Activated CD4-positive, alpha-beta T cell treated with anti-CD3 and anti-CD28 coated beads for 36 hours (primary cell): Measurements from ENCODE around the gene UCN2. TPM values are rescaled to one million over a fixed set of nuclear protein-coding genes. Genes with fewer than 3 reads are reported as not detected.

Source experiments
- ATAC-seq: fragments of 200-7000 bp; cut with Tn5 transposase; one replicate; pipeline ENCODE4 v1.10.0; 2021; ENCODE audit warnings: mild to moderate bottlenecking, moderate library complexity
- CTCF ChIA-PET: fragments of 350-600 bp; sonication (Branson Sonifier 250); formaldehyde crosslinking; loops from one replicate; lab custom pipeline; 2021; ENCODE audit warnings: antibody characterized with exemption; lab: Charles Lee
- POLR2A ChIA-PET: fragments of 350-600 bp; sonication (Branson Sonifier 250); formaldehyde crosslinking; loops from one replicate; lab custom pipeline; 2021; ENCODE audit warnings: antibody characterized with exemption, inconsistent platforms; lab: Charles Lee
- DNase-seq: peaks from one replicate; pipeline ENCODE4 v3.0.0-alpha.2; 2020
- H3K27ac Mint-ChIP-seq: one replicate; pipeline ENCODE4 v1.8.0; 2021; ENCODE audit warnings: mixed read lengths
- H3K27me3 Mint-ChIP-seq: one replicate; pipeline ENCODE4 v1.8.0; 2021; ENCODE audit warnings: mixed read lengths
- H3K36me3 Mint-ChIP-seq: one replicate; pipeline ENCODE4 v1.8.0; 2021; ENCODE audit warnings: low read depth, mixed read lengths
- H3K4me1 Mint-ChIP-seq: one replicate; pipeline ENCODE4 v1.8.0; 2021; ENCODE audit warnings: mixed read lengths
- H3K4me3 Mint-ChIP-seq: one replicate; pipeline ENCODE4 v1.8.0; 2021; ENCODE audit warnings: mild to moderate bottlenecking, moderate library complexity, mixed read lengths
- H3K9me3 Mint-ChIP-seq: one replicate; pipeline ENCODE4 v1.8.0; 2021; ENCODE audit warnings: low read depth, mixed read lengths
- intact Hi-C, 2 experiments: fragments of 100-400 bp; cut with DNase I in 1 of 2; cut with micrococcal nuclease in 1 of 2; formaldehyde crosslinking; loops; one replicate each; pipeline versions ENCODE4 v1.14.2 to v1.15.1; 2022 to 2024; cut with DNase I, micrococcal nuclease
- total RNA-seq, 2 experiments: library from RNA; stranded (reverse); gene quantifications; one replicate each; pipeline ENCODE4 v1.2.3, GENCODE V29; 2021

The UCN2 gene
- total RNA-seq, 2 experiments from 2014 or later = not detected

GRCh38 chr3:48567500-48567899 lies 3.9 kb upstream of the UCN2 start:
- no peak for DNase-seq
- no peak for ATAC-seq
- ChIA-PET CTCF (interaction anchor here (0.7 to 1.1 kb wide), 3 partner anchors 9 to 203 kb away, joined by 3 read pairs; partner anchors contain the start of gene SLC26A6), POLR2A (interaction anchor here (1.2 kb wide), 1 partner anchor 10 kb away, joined by 4 read pairs; no protein-coding TSS in a partner anchor)
- Mint-ChIP-seq H3K9me3 (no peaks in the 10 kb centered on the region), H3K4me1 (peaks cover 3% of the 10 kb centered on the region), H3K27me3 (no peaks in the 10 kb centered on the region), H3K4me3 (no peak overlapping the region), H3K36me3 (no peaks in the 10 kb centered on the region), H3K27ac (no peak overlapping the region)
- intact Hi-C loops = no loop called here

DNA sequence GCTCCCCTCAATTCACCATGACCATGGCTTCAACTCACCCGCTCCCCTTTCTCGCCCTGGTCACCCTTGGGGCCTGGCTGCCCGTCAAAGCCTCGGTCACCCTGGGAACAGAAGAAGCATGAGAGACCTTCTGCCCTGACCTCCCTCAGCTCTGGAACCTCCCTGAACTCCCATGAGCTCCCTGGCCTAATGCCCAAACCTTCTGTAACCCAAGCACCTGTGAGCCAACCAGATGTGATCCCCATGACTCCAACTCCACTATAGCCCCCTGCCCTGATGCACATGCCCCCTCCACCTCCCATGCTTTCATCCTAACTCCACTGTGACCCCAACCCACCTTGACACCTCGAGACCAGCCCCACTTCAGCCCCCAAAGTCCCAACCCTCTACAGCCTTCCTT lies 3.5 kb upstream of the UCN2 start:
- H3K36me3 Mint-ChIP-seq = no peaks in the 10 kb centered on the region
- no peaks in the 10 kb centered on the region for H3K9me3 Mint-ChIP-seq
- H3K4me3 Mint-ChIP-seq = no peak overlapping the region
- DNase-seq = no peak
- ATAC-seq = no peak
- no peaks in the 10 kb centered on the region for H3K27me3 Mint-ChIP-seq
- CTCF ChIA-PET = interaction anchor here (0.9 to 1.1 kb wide), 2 partner anchors 8 to 69 kb away, joined by 3 read pairs; partner anchors contain the start of gene SLC26A6
- H3K4me1 Mint-ChIP-seq = peaks cover 3% of the 10 kb centered on the region
- intact Hi-C loops = no loop called here
- POLR2A ChIA-PET = interaction anchor here (1.2 kb wide), 1 partner anchor 11 kb away, joined by 4 read pairs; no protein-coding TSS in a partner anchor
- H3K27ac Mint-ChIP-seq = no peak overlapping the region

GRCh38 chr3:48566401-48566760 lies 2.8 kb upstream of the UCN2 start:
- POLR2A ChIA-PET = interaction anchor here (1.2 kb wide), 1 partner anchor 11 kb away, joined by 4 read pairs; no protein-coding TSS in a partner anchor
- intact Hi-C loops = no loop called here
- DNase-seq (no peak), ATAC-seq (no peak)
- CTCF ChIA-PET = interaction anchor here (0.9 kb wide), 1 partner anchor 69 kb away, joined by 3 read pairs; the partner anchor contains the start of gene SLC26A6
- H3K4me1 Mint-ChIP-seq = peaks cover 3% of the 10 kb centered on the region
- H3K9me3 Mint-ChIP-seq = no peaks in the 10 kb centered on the region
- H3K36me3 Mint-ChIP-seq = no peaks in the 10 kb centered on the region
- H3K27ac Mint-ChIP-seq = no peak overlapping the region
- H3K27me3 Mint-ChIP-seq = no peaks in the 10 kb centered on the region
- no peak overlapping the region for H3K4me3 Mint-ChIP-seq

GRCh38 chr3:48565591-48566400 lies 2.2 kb upstream of the UCN2 start:
- Mint-ChIP-seq H3K27me3 (no peaks in the 10 kb centered on the region), H3K36me3 (no peaks in the 10 kb centered on the region), H3K9me3 (no peaks in the 10 kb centered on the region), H3K27ac (peak overlapping the region; percentile 17), H3K4me1 (peaks cover 3% of the 10 kb centered on the region), H3K4me3 (no peak overlapping the region)
- DNase-seq (peak; percentile 36), ATAC-seq (peak; percentile 33)
- intact Hi-C loops = no loop called here
- POLR2A ChIA-PET = no interaction called here
- CTCF ChIA-PET = no interaction called here

- ChIA-PET CTCF (no interaction called here), POLR2A (no interaction called here)
- H3K27me3 Mint-ChIP-seq = no peaks in the 10 kb centered on the region
- H3K27ac Mint-ChIP-seq = no peak overlapping the region
- H3K4me3 Mint-ChIP-seq = no peak overlapping the region
- no peaks in the 10 kb centered on the region for H3K9me3 Mint-ChIP-seq
- H3K4me1 Mint-ChIP-seq = peaks cover 3% of the 10 kb centered on the region
- DNase-seq (no peak), ATAC-seq (no peak)
- intact Hi-C loops = no loop called here
- no peaks in the 10 kb centered on the region for H3K36me3 Mint-ChIP-seq
Observed at GRCh38 chr3:48565186-48565585, 1.6 kb upstream of the UCN2 start.

DNA sequence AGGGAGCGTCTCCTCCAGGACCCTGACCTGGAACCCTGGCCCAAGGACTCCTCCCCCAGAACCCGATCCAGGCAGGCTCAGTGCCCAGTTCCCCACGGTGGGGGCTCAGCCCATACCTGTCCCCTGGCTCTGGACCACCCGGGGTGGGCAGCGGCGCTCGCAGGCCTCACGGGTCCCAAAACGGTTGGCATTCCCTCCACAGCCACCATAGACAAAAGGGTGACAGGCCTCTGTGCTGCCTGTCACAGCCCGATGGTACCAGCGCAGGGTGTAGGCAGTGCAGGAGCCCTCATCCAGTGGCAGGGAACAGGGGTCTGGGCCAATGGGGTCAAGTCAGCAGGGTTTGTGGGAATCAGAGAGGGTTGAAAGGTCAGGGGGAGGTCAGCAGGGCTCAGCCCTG lies 1.1 kb upstream of the UCN2 start:
- CTCF ChIA-PET = no interaction called here

GRCh38 chr3:48564022-48564421 lies 441 bp upstream of the UCN2 start:
- peak; percentile 36 for DNase-seq
- Mint-ChIP-seq H3K27ac (no peak overlapping the region), H3K9me3 (no peaks in the 10 kb centered on the region), H3K27me3 (no peaks in the 10 kb centered on the region), H3K36me3 (no peaks in the 10 kb centered on the region), H3K4me1 (peaks cover 3% of the 10 kb centered on the region), H3K4me3 (no peak overlapping the region)
- ChIA-PET POLR2A (no interaction called here), CTCF (no interaction called here)
- no peak for ATAC-seq
- intact Hi-C loops = no loop called here

More for the DNA sequence above, 1.1 kb upstream of the UCN2 start:
- POLR2A ChIA-PET = no interaction called here
- no peaks in the 10 kb centered on the region for H3K27me3 Mint-ChIP-seq
- ATAC-seq (no peak), DNase-seq (no peak)
- H3K4me3 Mint-ChIP-seq = no peak overlapping the region
- no peaks in the 10 kb centered on the region for H3K9me3 Mint-ChIP-seq
- intact Hi-C loops = no loop called here
- H3K4me1 Mint-ChIP-seq = peaks cover 3% of the 10 kb centered on the region
- H3K36me3 Mint-ChIP-seq = no peaks in the 10 kb centered on the region
- no peak overlapping the region for H3K27ac Mint-ChIP-seq

DNA sequence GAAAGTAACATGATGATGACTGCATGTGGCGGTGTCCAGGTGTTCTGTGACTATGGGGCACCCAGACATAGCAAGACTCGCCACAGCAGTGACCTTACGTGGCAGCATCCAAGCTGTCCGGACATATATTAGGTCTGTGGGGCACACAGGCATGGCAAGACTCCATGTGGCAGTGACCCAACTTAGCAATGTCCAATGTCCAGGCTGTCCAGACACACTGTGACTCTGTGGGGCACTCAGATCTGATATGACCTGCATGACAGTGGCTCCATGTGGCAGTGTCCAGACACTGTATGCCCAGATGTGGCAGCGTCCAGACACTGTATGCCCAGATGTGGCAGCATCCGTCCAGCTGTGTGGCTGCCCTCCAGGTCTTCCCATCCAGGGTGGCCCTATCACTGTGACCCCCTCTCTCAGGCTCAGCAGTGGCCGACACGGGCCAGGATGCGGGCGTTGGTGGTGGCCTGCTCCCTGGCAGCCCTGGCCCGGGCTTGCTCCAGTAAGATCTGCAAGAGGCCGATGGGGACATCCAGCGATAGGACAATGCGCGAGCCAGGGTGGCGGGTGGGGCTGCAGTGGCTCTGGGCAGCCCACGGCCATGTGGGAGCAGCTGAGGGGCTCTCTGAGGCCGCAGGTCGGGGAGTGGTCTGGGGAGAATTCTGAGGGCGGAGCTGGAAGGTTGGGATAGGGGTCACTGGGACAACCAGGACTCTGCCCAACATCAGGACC lies 1.1 kb downstream of the UCN2 start:
- H3K4me3 Mint-ChIP-seq = no peak overlapping the region
- no peaks in the 10 kb centered on the region for H3K36me3 Mint-ChIP-seq
- ChIA-PET CTCF (interaction anchor here (1.1 kb wide), 1 partner anchor 126 kb away, joined by 3 read pairs; no protein-coding TSS in a partner anchor), POLR2A (interaction anchor here (0.6 kb wide), 1 partner anchor 426 kb away, joined by 4 read pairs; no protein-coding TSS in a partner anchor)
- H3K9me3 Mint-ChIP-seq = no peaks in the 10 kb centered on the region
- intact Hi-C loops = no loop called here
- peaks cover 9% of the 10 kb centered on the region for H3K4me1 Mint-ChIP-seq
- no peaks in the 10 kb centered on the region for H3K27me3 Mint-ChIP-seq
- ATAC-seq (no peak), DNase-seq (no peak)
- H3K27ac Mint-ChIP-seq = no peak overlapping the region

- H3K9me3 Mint-ChIP-seq = no peaks in the 10 kb centered on the region
- no peak for ATAC-seq
- H3K4me1 Mint-ChIP-seq = peaks cover 9% of the 10 kb centered on the region
- H3K4me3 Mint-ChIP-seq = no peak overlapping the region
- peaks cover 4% of the 10 kb centered on the region for H3K36me3 Mint-ChIP-seq
- intact Hi-C loops = no loop called here
- no peak overlapping the region for H3K27ac Mint-ChIP-seq
- ChIA-PET POLR2A (no interaction called here), CTCF (interaction anchor here (0.5 to 1.0 kb wide), 2 partner anchors 95 to 125 kb away, joined by 3 to 6 read pairs; no protein-coding TSS in a partner anchor)
- peak; percentile 40 for DNase-seq
- no peaks in the 10 kb centered on the region for H3K27me3 Mint-ChIP-seq
Observed at GRCh38 chr3:48561045-48561736, 2.4 kb downstream of the UCN2 start.

- DNase-seq (no peak), ATAC-seq (no peak)
- intact Hi-C loops = no loop called here
- peaks cover 4% of the 10 kb centered on the region for H3K36me3 Mint-ChIP-seq
- no peak overlapping the region for H3K4me3 Mint-ChIP-seq
- H3K4me1 Mint-ChIP-seq = peaks cover 13% of the 10 kb centered on the region
- no peak overlapping the region for H3K27ac Mint-ChIP-seq
- CTCF ChIA-PET = interaction anchor here (0.5 to 5.0 kb wide), 3 partner anchors 74 to 124 kb away, joined by 3 to 43 read pairs (median 6); partner anchors contain the start of gene SLC26A6
- H3K9me3 Mint-ChIP-seq = no peaks in the 10 kb centered on the region
- no peaks in the 10 kb centered on the region for H3K27me3 Mint-ChIP-seq
- POLR2A ChIA-PET = no interaction called here
Observed at GRCh38 chr3:48560648-48561018, 2.9 kb downstream of the UCN2 start.
